H1 (cell line): ENCODE measurements around the gene ABHD10. TPM values are rescaled to one million over a fixed set of nuclear protein-coding genes. Genes with fewer than 3 reads are reported as not detected.

Experiments used
- CTCF ChIA-PET: fragments of 300-600 bp; sonication (Branson Sonifier 250); formaldehyde crosslinking; loops from one replicate; lab custom pipeline; 2021; ENCODE audit not compliant: partially characterized antibody; lab: Charles Lee
- POLR2A ChIA-PET: fragments of 300-600 bp; sonication (Branson Sonifier 250); formaldehyde crosslinking; loops from one replicate; lab custom pipeline; 2021; ENCODE audit warnings: inconsistent platforms; ENCODE audit not compliant: partially characterized antibody; lab: Charles Lee
- DNase-seq, 2 experiments: peaks; one replicate each; pipeline versions ENCODE4 v3.0.0 to v3.0.0-alpha.2; 2010 to 2022; ENCODE audit warnings: low spot score in 2 of 2, low read depth in 1 of 2, mixed read lengths in 1 of 2
- FAIRE-seq: peaks from 2 replicates; lab custom pipeline; 2011; peaks lifted over from hg19 to GRCh38; lab: Jason Lieb, UNC
- H2AFZ ChIP-seq: 2 replicates; pipeline ENCODE4 v1.8.1; 2012; ENCODE audit warnings: low read length, inconsistent platforms
- H2AK5ac ChIP-seq: 2 replicates; pipeline ENCODE4 v1.6.1; 2013; ENCODE audit warnings: low read depth, low read length
- H2BK120ac ChIP-seq: replicated peaks from 2 replicates; pipeline ENCODE3; 2013; ENCODE audit warnings: low read depth, low read length, inconsistent platforms
- H2BK12ac ChIP-seq: 2 replicates; pipeline ENCODE4 v1.6.1; 2013; ENCODE audit warnings: low read depth, low read length
- H2BK15ac ChIP-seq: 2 replicates; pipeline ENCODE4 v1.6.1; 2013; ENCODE audit warnings: low read length
- H2BK20ac ChIP-seq: 2 replicates; pipeline ENCODE4 v1.6.1; 2013; ENCODE audit warnings: low read length
- H2BK5ac ChIP-seq: 2 replicates; pipeline ENCODE4 v1.6.1; 2013; ENCODE audit warnings: low read depth, low read length
- H3K14ac ChIP-seq: 2 replicates; pipeline ENCODE4 v1.6.1; 2013; ENCODE audit warnings: inconsistent platforms; ENCODE audit not compliant: insufficient read length
- H3K18ac ChIP-seq: 2 replicates; pipeline ENCODE4 v1.6.1; 2013; ENCODE audit warnings: low read length; ENCODE audit errors: extremely low read depth
- H3K23ac ChIP-seq: 2 replicates; pipeline ENCODE4 v1.6.1; 2013; ENCODE audit warnings: inconsistent platforms; ENCODE audit not compliant: insufficient read length
- H3K23me2 ChIP-seq: 2 replicates; pipeline ENCODE4 v1.6.1; 2013; ENCODE audit warnings: low read depth, low read length
- H3K27ac ChIP-seq: 2 replicates; pipeline ENCODE4 v1.6.1; 2011; ENCODE audit warnings: low read depth, low read length, inconsistent platforms
- H3K27me3 ChIP-seq, 4 experiments: replicated peaks in 1 of 4; 1 replicate in 1 of 4; 2 replicates in 3 of 4; pipeline versions ENCODE4 v1.6.1 to v1.8.1; 2011 to 2013; ENCODE audit warnings: low read length in 3 of 4, mild to moderate bottlenecking in 3 of 4, inconsistent platforms in 2 of 4, mixed read lengths in 2 of 4, moderate library complexity in 1 of 4; ENCODE audit not compliant: control insufficient read depth in 3 of 4, insufficient read depth in 3 of 4; ENCODE audit errors: extremely low read depth in 1 of 4
- H3K36me3 ChIP-seq, 4 experiments: 2 replicates each; pipeline versions ENCODE4 v1.6.1 to v1.8.1; 2011 to 2013; ENCODE audit warnings: mild to moderate bottlenecking in 4 of 4, low read length in 3 of 4, moderate library complexity in 2 of 4, control low read depth in 1 of 4, inconsistent platforms in 1 of 4; ENCODE audit not compliant: insufficient read depth in 4 of 4, control insufficient read depth in 2 of 4
- H3K4ac ChIP-seq: replicated peaks from 2 replicates; pipeline ENCODE3; 2013; ENCODE audit warnings: low read length, low read depth, mixed read lengths, inconsistent platforms; ENCODE audit not compliant: insufficient read length
- H3K4me1 ChIP-seq, 4 experiments: replicated peaks in 1 of 4; 1 replicate in 1 of 4; 2 replicates in 3 of 4; pipeline versions ENCODE4 v1.6.1 to v1.8.1; 2011 to 2013; ENCODE audit warnings: low read length in 3 of 4, inconsistent platforms in 2 of 4, mixed read lengths in 1 of 4; ENCODE audit not compliant: insufficient read depth in 4 of 4, control insufficient read depth in 3 of 4
- H3K4me2 ChIP-seq, 2 experiments: 2 replicates each; pipeline versions ENCODE4 v1.6.1 to v1.8.1; 2011 to 2013; ENCODE audit warnings: low read depth in 2 of 2, low read length in 2 of 2, control low read depth in 1 of 2, inconsistent platforms in 1 of 2, mild to moderate bottlenecking in 1 of 2; ENCODE audit not compliant: insufficient read depth in 1 of 2
- H3K4me3 ChIP-seq, 4 experiments: fragments of 200-600, 300-600 bp in 1 of 4; sonication (generic), shearing (Covaris generic), sonication (Bioruptor Twin) in 1 of 4; 2 replicates each; pipeline versions ENCODE4 v1.5.1 to v1.8.1; 2011 to 2016; ENCODE audit warnings: low read length in 4 of 4, low read depth in 3 of 4, control low read depth in 2 of 4, inconsistent platforms in 2 of 4, mild to moderate bottlenecking in 2 of 4, mixed read lengths in 1 of 4, moderate library complexity in 1 of 4; ENCODE audit not compliant: insufficient read depth in 2 of 4; ENCODE audit errors: extremely low read depth in 1 of 4
- H3K56ac ChIP-seq: replicated peaks from 2 replicates; pipeline ENCODE3; 2013; ENCODE audit warnings: low read depth, mild to moderate bottlenecking, mixed read lengths, low read length, inconsistent platforms; ENCODE audit not compliant: insufficient read length
- H3K79me1 ChIP-seq: 2 replicates; pipeline ENCODE4 v1.6.1; 2013; ENCODE audit warnings: low read depth, low read length, control low read depth
- H3K79me2 ChIP-seq, 2 experiments: 2 replicates each; pipeline versions ENCODE4 v1.6.1 to v1.8.1; 2012 to 2013; ENCODE audit warnings: low read length in 2 of 2, mild to moderate bottlenecking in 2 of 2, inconsistent platforms in 1 of 2; ENCODE audit not compliant: insufficient read depth in 2 of 2, control insufficient read depth in 1 of 2
- H3K9ac ChIP-seq, 4 experiments: replicated peaks in 1 of 4; 1 replicate in 1 of 4; 2 replicates in 3 of 4; pipeline versions ENCODE4 v1.6.1 to v1.8.1; 2011 to 2013; ENCODE audit warnings: low read depth in 3 of 4, low read length in 3 of 4, control low read depth in 2 of 4, mild to moderate bottlenecking in 2 of 4, moderate library complexity in 2 of 4, inconsistent platforms in 1 of 4; ENCODE audit errors: extremely low read depth in 1 of 4
- H3K9me3 ChIP-seq, 2 experiments: 2 replicates each; pipeline versions ENCODE4 v1.6.1 to v1.8.1; 2012 to 2013; ENCODE audit warnings: mild to moderate bottlenecking in 2 of 2, moderate library complexity in 2 of 2, control low read depth in 1 of 2, inconsistent platforms in 1 of 2, low read depth in 1 of 2, low read length in 1 of 2, mixed read lengths in 1 of 2; ENCODE audit not compliant: insufficient read depth in 2 of 2
- H4K20me1 ChIP-seq, 2 experiments: replicated peaks in 1 of 2; 2 replicates each; pipeline versions ENCODE3 to v1.8.1; 2011 to 2013; ENCODE audit warnings: inconsistent platforms in 2 of 2, low read length in 2 of 2, mild to moderate bottlenecking in 1 of 2; ENCODE audit not compliant: insufficient read depth in 2 of 2, control insufficient read depth in 1 of 2
- H4K5ac ChIP-seq: 2 replicates; pipeline ENCODE4 v1.6.1; 2013; ENCODE audit warnings: low read length, low read depth, mixed read lengths, inconsistent platforms; ENCODE audit not compliant: insufficient read length
- H4K8ac ChIP-seq: 2 replicates; pipeline ENCODE4 v1.8.0; 2013; ENCODE audit warnings: mild to moderate bottlenecking, moderate library complexity, low read length, inconsistent platforms; ENCODE audit not compliant: insufficient read depth; ENCODE audit errors: extremely low read depth
- H4K91ac ChIP-seq: replicated peaks from 2 replicates; pipeline ENCODE3; 2013; ENCODE audit warnings: low read length, mixed read lengths, inconsistent platforms; ENCODE audit not compliant: insufficient read length
- BRCA1 ChIP-seq: IDR thresholded peaks from 2 replicates; pipeline ENCODE4 v1.6.1; 2012; ENCODE audit warnings: low read depth, low read length, improper control_type of control experiment
- GTF2F1 ChIP-seq: IDR thresholded peaks from 2 replicates; pipeline ENCODE4 v1.6.1; 2012; ENCODE audit warnings: low read depth, low read length, improper control_type of control experiment, borderline replicate concordance
- KDM4A ChIP-seq: IDR thresholded peaks from one replicate; pipeline ENCODE4 v1.7.1; 2012; ENCODE audit warnings: low read depth, mild to moderate bottlenecking, moderate library complexity, low read length, inconsistent platforms; ENCODE audit not compliant: severe bottlenecking
- WGBS, 2 experiments: shearing (Covaris generic) in 1 of 2; methylation state at CpG; one replicate each; pipeline versions ENCODE4 v1.1.6 to v1.1.7; 2013 to 2015; ENCODE audit warnings: low lambda C conversion rate in 2 of 2, mixed read lengths in 2 of 2, inconsistent platforms in 1 of 2, low coverage in 1 of 2, missing lambda C conversion rate in 1 of 2; ENCODE audit not compliant: insufficient replicate concordance in 2 of 2, insufficient coverage in 1 of 2, insufficient read length in 1 of 2; ENCODE audit errors: extremely low coverage in 1 of 2, missing lambda C conversion rate in 1 of 2; 5-methylcytosine and 5-hydroxymethylcytosine counted together
- polyA plus RNA-seq, 7 experiments: library from polyadenylated mRNA; depleted of rRNA in 3 of 7; stranded (reverse) in 5 of 7; unstranded in 2 of 7; fragments of >200 nt in 5 of 7; fragments of 200-250 nt in 2 of 7; gene quantifications; 1 replicate in 5 of 7; 2 replicates in 1 of 7; 4 replicates in 1 of 7; pipeline versions ENCODE4 v1.2.1 to v1.2.3, GENCODE V29; 2011 to 2013; ENCODE audit warnings: missing spikeins in 2 of 7, mixed read lengths in 2 of 7
- total RNA-seq: library from RNA; stranded (reverse); fragmentation: NEBNext Ultra II Directional; extraction: Animal tissue kit (Norgen Biotek cat#: 25700); gene quantifications from 2 replicates; pipeline ENCODE4 v1.2.1, GENCODE V29; 2021
- TF ChIP-seq, protein P1 (sequence below): IDR thresholded peaks from 2 replicates; pipeline ENCODE4 v1.6.1; 2012; ENCODE audit warnings: low read length, inconsistent platforms

The ABHD10 gene
- total and polyA plus RNA-seq, 2 of the 8 experiments (the other 6 are each of a cell fraction or from before 2014, with no cell fraction given) = 10.9 to 24.6 TPM

DNA sequence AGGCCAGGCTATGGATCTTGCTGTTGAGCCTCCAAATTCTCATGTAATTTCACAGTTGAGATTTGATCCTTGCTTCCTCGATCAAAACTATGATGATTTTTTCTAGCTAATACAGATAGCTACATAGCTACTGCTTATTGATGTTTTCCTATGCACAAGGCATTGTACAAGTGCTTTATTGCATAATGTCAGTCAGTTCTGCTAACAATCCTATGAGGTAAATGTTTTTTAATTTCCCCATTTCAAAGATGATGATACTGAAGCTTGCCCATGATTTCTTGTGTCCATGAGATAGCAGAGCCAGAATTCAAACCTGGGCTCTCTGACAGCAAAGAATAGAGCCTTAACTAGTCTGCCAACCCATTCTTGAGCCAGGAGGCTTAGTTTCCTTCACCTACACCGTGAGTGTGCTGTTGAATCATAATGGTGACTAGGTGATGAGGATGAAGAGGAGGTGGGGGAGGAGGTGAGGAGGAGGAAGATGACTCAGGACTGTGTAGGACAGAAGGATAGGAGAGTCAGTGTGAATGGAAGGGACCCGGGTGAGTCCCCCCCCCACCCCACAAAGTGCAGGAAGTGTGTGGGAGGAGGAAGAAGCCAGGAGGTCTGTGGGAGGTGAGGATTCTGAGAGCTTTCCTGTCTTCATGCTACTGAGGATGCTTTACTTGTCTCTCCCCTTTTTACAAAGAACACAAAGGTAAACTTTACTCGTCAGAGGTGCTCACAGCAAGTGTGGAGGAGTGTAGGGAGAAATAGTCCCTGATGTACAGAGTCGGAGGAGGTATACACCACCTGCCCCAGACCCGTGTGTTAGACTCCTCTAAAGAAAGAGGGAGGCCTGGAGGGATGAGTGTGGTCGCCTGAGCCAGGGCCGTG is 23.5 kb downstream of the ABHD10 start:
- DNase-seq (no peak), FAIRE-seq (no peak)
- peaks cover 12% of the 10 kb centered on the region for H3K23me2 ChIP-seq
- H2BK120ac ChIP-seq = no peak overlapping the region
- H3K9me3 ChIP-seq = no peaks in the 10 kb centered on the region
- peaks cover 0 to 3% (median 1%) of the 10 kb centered on the region in 4 experiments; a peak in 3 of 8 replicates for H3K36me3 ChIP-seq
- CTCF ChIA-PET = interaction anchor here (0.6 to 21.3 kb wide), 8 partner anchors 8 to 333 kb away, joined by 3 to 384 read pairs (median 4); partner anchors contain the start of gene TMPRSS7
- no peak overlapping the region for H3K56ac ChIP-seq
- no peak overlapping the region for H3K4me3 ChIP-seq
- no peak overlapping the region for H2AFZ ChIP-seq
- no peak overlapping the region for H2BK12ac ChIP-seq
- no peak overlapping the region for H2BK20ac ChIP-seq
- no peak overlapping the region for H3K4ac ChIP-seq
- H2BK15ac ChIP-seq = no peak overlapping the region
- no peak overlapping the region for H4K8ac ChIP-seq
- peaks cover 1 to 22% (median 8%) of the 10 kb centered on the region in 4 experiments; a peak in 4 of 7 replicates for H3K27me3 ChIP-seq
- peaks cover 3 to 10% (median 6%) of the 10 kb centered on the region in 4 experiments; a peak in 5 of 7 replicates for H3K4me1 ChIP-seq
- no peak overlapping the region for H4K91ac ChIP-seq
- POLR2A ChIA-PET = interaction anchor here (0.6 to 4.1 kb wide), 4 partner anchors 11 to 518 kb away, joined by 4 to 22 read pairs (median 5); partner anchors contain the start of gene ABHD10
- no peak overlapping the region for H3K9ac ChIP-seq
- H3K79me1 ChIP-seq = no peaks in the 10 kb centered on the region
- 75% methylated on average over 6 of the region's 8 CpGs; no CpG with 5 or more reads in 1 of the 2 experiments for WGBS, 2 experiments
- H4K20me1 ChIP-seq = peaks cover 3% of the 10 kb centered on the region in 2 experiments
- no peak overlapping the region for H2BK5ac ChIP-seq
- H3K4me2 ChIP-seq = no peak overlapping the region
- H2AK5ac ChIP-seq = no peak overlapping the region
- no peak overlapping the region for H3K18ac ChIP-seq
- no peak overlapping the region for H3K14ac ChIP-seq
- H3K79me2 ChIP-seq = no peaks in the 10 kb centered on the region
- no peak overlapping the region for H3K23ac ChIP-seq
- TF ChIP-seq BRCA1 (no peak), KDM4A (no peak), GTF2F1 (no peak)
- TF ChIP-seq, protein P1, sequence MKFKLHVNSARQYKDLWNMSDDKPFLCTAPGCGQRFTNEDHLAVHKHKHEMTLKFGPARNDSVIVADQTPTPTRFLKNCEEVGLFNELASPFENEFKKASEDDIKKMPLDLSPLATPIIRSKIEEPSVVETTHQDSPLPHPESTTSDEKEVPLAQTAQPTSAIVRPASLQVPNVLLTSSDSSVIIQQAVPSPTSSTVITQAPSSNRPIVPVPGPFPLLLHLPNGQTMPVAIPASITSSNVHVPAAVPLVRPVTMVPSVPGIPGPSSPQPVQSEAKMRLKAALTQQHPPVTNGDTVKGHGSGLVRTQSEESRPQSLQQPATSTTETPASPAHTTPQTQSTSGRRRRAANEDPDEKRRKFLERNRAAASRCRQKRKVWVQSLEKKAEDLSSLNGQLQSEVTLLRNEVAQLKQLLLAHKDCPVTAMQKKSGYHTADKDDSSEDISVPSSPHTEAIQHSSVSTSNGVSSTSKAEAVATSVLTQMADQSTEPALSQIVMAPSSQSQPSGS = no peak
- no peak overlapping the region for H4K5ac ChIP-seq
- no peak overlapping the region for H3K27ac ChIP-seq
